Measurements from ENCODE around the gene NFU1.

The NFU1 gene

GRCh38 chr2:69384618-69385081, 52.6 kb downstream of the NFU1 start:
- Histone ChIP-seq H3K27me3 (ENCODE audit: control insufficient read depth in 2 of 2, insufficient read depth in 2 of 2, low read length in 2 of 2) (no peaks in the 10 kb centered on the region), H3K4me1 (ENCODE audit: control insufficient read depth in 2 of 2, insufficient read depth in 2 of 2, low read length in 2 of 2) (peaks cover 22 to 31% of the 10 kb centered on the region in 2 donors), H3K4me3 (ENCODE audit: low read length in 2 of 2) (peak overlapping the region in 1 of 2 donors; percentile 10), H3K27ac (ENCODE audit: low read depth in 2 of 2, low read length in 2 of 2) (peak overlapping the region; percentile 14 to 96), H3K36me3 (ENCODE audit: control insufficient read depth in 2 of 2, insufficient read depth in 2 of 2, low read length in 2 of 2) (no peaks in the 10 kb centered on the region), H3K9me3 (ENCODE audit: control insufficient read depth in 2 of 2, low read length in 2 of 2) (no peaks in the 10 kb centered on the region), H3K9ac (ENCODE audit: low read depth in 1 of 2, low read length in 2 of 2) (no peak overlapping the region)

- Histone ChIP-seq H3K36me3 (ENCODE audit: control insufficient read depth in 2 of 2, insufficient read depth in 2 of 2, low read length in 2 of 2) (no peaks in the 10 kb centered on the region), H3K4me3 (ENCODE audit: low read length in 2 of 2) (no peak overlapping the region), H3K9ac (ENCODE audit: low read depth in 1 of 2, low read length in 2 of 2) (no peak overlapping the region), H3K27ac (ENCODE audit: low read depth in 2 of 2, low read length in 2 of 2) (peak overlapping the region; percentile 70 to 78), H3K9me3 (ENCODE audit: control insufficient read depth in 2 of 2, low read length in 2 of 2) (no peaks in the 10 kb centered on the region), H3K27me3 (ENCODE audit: control insufficient read depth in 2 of 2, insufficient read depth in 2 of 2, low read length in 2 of 2) (no peaks in the 10 kb centered on the region), H3K4me1 (ENCODE audit: control insufficient read depth in 2 of 2, insufficient read depth in 2 of 2, low read length in 2 of 2) (peaks cover 22 to 31% of the 10 kb centered on the region in 2 donors)
These were observed 53.9 kb downstream of the NFU1 start for GRCh38 chr2:69383176-69383812.

- peak overlapping the region; percentile 70 to 78 for H3K27ac ChIP-seq (ENCODE audit: low read depth in 2 of 2, low read length in 2 of 2)
- no peaks in the 10 kb centered on the region for H3K27me3 ChIP-seq (ENCODE audit: control insufficient read depth in 2 of 2, insufficient read depth in 2 of 2, low read length in 2 of 2)
- H3K4me1 ChIP-seq (ENCODE audit: control insufficient read depth in 2 of 2, insufficient read depth in 2 of 2, low read length in 2 of 2): peaks cover 18 to 27% of the 10 kb centered on the region in 2 donors
- peak overlapping the region in 1 of 2 donors; percentile 24 for H3K9ac ChIP-seq (ENCODE audit: low read depth in 1 of 2, low read length in 2 of 2)
- H3K9me3 ChIP-seq (ENCODE audit: control insufficient read depth in 2 of 2, low read length in 2 of 2): no peaks in the 10 kb centered on the region
- no peaks in the 10 kb centered on the region for H3K36me3 ChIP-seq (ENCODE audit: control insufficient read depth in 2 of 2, insufficient read depth in 2 of 2, low read length in 2 of 2)
- peak overlapping the region in 1 of 2 donors; percentile 31 for H3K4me3 ChIP-seq (ENCODE audit: low read length in 2 of 2)
These were observed 54.7 kb downstream of the NFU1 start for GRCh38 chr2:69382547-69382946.

DNA sequence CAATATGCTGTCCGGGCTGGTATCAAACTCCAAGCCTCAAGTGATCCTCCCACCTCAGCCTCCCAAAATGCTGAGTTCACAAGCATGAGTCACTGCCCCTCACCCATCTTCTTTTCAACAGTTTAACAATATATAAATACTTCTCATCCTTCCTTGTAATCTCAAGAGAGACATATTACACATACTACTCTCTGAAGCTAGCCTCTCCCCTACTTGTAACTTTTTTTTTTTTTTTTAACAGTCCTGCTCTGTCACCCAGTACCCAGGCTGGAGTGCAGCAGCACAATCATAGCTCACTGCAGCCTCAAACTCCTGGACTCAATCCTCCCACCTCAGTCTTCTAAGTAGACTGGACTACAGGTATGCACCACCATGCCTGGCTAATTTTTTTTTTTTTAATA, 55.9 kb downstream of the NFU1 start:
- peak overlapping the region in 1 of 2 donors; percentile 78 for H3K27ac ChIP-seq (ENCODE audit: low read depth in 2 of 2, low read length in 2 of 2)
- H3K9ac ChIP-seq (ENCODE audit: low read depth in 1 of 2, low read length in 2 of 2): no peak overlapping the region
- H3K4me1 ChIP-seq (ENCODE audit: control insufficient read depth in 2 of 2, insufficient read depth in 2 of 2, low read length in 2 of 2): peaks cover 16 to 25% of the 10 kb centered on the region in 2 donors
- no peak overlapping the region for H3K4me3 ChIP-seq (ENCODE audit: low read length in 2 of 2)
- H3K27me3 ChIP-seq (ENCODE audit: control insufficient read depth in 2 of 2, insufficient read depth in 2 of 2, low read length in 2 of 2): no peaks in the 10 kb centered on the region
- H3K36me3 ChIP-seq (ENCODE audit: control insufficient read depth in 2 of 2, insufficient read depth in 2 of 2, low read length in 2 of 2): no peaks in the 10 kb centered on the region
- H3K9me3 ChIP-seq (ENCODE audit: control insufficient read depth in 2 of 2, low read length in 2 of 2): no peaks in the 10 kb centered on the region

- no peaks in the 10 kb centered on the region for H3K36me3 ChIP-seq (ENCODE audit: control insufficient read depth in 2 of 2, insufficient read depth in 2 of 2, low read length in 2 of 2)
- H3K4me3 ChIP-seq (ENCODE audit: low read length in 2 of 2): no peak overlapping the region
- no peaks in the 10 kb centered on the region for H3K9me3 ChIP-seq (ENCODE audit: control insufficient read depth in 2 of 2, low read length in 2 of 2)
- H3K27me3 ChIP-seq (ENCODE audit: control insufficient read depth in 2 of 2, insufficient read depth in 2 of 2, low read length in 2 of 2): no peaks in the 10 kb centered on the region
- no peak overlapping the region for H3K9ac ChIP-seq (ENCODE audit: low read depth in 1 of 2, low read length in 2 of 2)
- no peak overlapping the region for H3K27ac ChIP-seq (ENCODE audit: low read depth in 2 of 2, low read length in 2 of 2)
- H3K4me1 ChIP-seq (ENCODE audit: control insufficient read depth in 2 of 2, insufficient read depth in 2 of 2, low read length in 2 of 2): peaks cover 16 to 28% of the 10 kb centered on the region in 2 donors
These were observed 56.9 kb downstream of the NFU1 start for GRCh38 chr2:69380072-69380917.

GRCh38 chr2:69376403-69376802, 60.8 kb downstream of the NFU1 start:
- Histone ChIP-seq H3K4me1 (ENCODE audit: control insufficient read depth in 2 of 2, insufficient read depth in 2 of 2, low read length in 2 of 2) (peaks cover 0 to 3% of the 10 kb centered on the region in 2 donors), H3K4me3 (ENCODE audit: low read length in 2 of 2) (no peak overlapping the region), H3K27ac (ENCODE audit: low read depth in 2 of 2, low read length in 2 of 2) (no peak overlapping the region), H3K27me3 (ENCODE audit: control insufficient read depth in 2 of 2, insufficient read depth in 2 of 2, low read length in 2 of 2) (no peaks in the 10 kb centered on the region), H3K36me3 (ENCODE audit: control insufficient read depth in 2 of 2, insufficient read depth in 2 of 2, low read length in 2 of 2) (peaks cover 11 to 17% of the 10 kb centered on the region in 2 donors), H3K9me3 (ENCODE audit: control insufficient read depth in 2 of 2, low read length in 2 of 2) (no peaks in the 10 kb centered on the region), H3K9ac (ENCODE audit: low read depth in 1 of 2, low read length in 2 of 2) (no peak overlapping the region)

- no peak overlapping the region for H3K27ac ChIP-seq (ENCODE audit: low read depth in 2 of 2, low read length in 2 of 2)
- peaks cover 16 to 22% of the 10 kb centered on the region in 2 donors for H3K36me3 ChIP-seq (ENCODE audit: control insufficient read depth in 2 of 2, insufficient read depth in 2 of 2, low read length in 2 of 2)
- H3K4me1 ChIP-seq (ENCODE audit: control insufficient read depth in 2 of 2, insufficient read depth in 2 of 2, low read length in 2 of 2): peaks cover 0 to 3% of the 10 kb centered on the region in 2 donors
- H3K9ac ChIP-seq (ENCODE audit: low read depth in 1 of 2, low read length in 2 of 2): no peak overlapping the region
- no peaks in the 10 kb centered on the region for H3K9me3 ChIP-seq (ENCODE audit: control insufficient read depth in 2 of 2, low read length in 2 of 2)
- H3K27me3 ChIP-seq (ENCODE audit: control insufficient read depth in 2 of 2, insufficient read depth in 2 of 2, low read length in 2 of 2): no peaks in the 10 kb centered on the region
- H3K4me3 ChIP-seq (ENCODE audit: low read length in 2 of 2): no peak overlapping the region
These were observed 61.5 kb downstream of the NFU1 start for GRCh38 chr2:69375494-69376353.

DNA sequence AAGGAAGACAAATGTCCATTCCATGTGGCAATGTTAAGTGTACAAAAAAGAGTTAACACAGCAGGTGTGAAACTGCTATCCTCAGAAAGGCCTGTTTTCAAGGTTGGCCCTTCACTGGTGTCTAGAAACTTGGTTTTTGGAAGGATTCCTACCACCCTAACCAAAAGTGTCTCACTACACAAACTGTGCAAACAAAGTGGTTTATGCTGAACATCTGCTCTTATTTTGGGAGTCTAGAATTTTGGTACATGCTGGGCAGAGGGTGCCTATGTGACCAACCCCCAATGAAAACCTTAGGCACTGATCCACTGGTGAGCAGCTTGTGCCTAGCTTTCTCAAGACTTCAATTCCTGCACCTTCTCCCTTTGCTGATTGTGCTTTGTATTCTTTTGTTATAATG, 64.5 kb downstream of the NFU1 start:
- Histone ChIP-seq H3K27ac (ENCODE audit: low read depth in 2 of 2, low read length in 2 of 2) (no peak overlapping the region), H3K4me3 (ENCODE audit: low read length in 2 of 2) (no peak overlapping the region), H3K9me3 (ENCODE audit: control insufficient read depth in 2 of 2, low read length in 2 of 2) (no peaks in the 10 kb centered on the region), H3K9ac (ENCODE audit: low read depth in 1 of 2, low read length in 2 of 2) (no peak overlapping the region), H3K36me3 (ENCODE audit: control insufficient read depth in 2 of 2, insufficient read depth in 2 of 2, low read length in 2 of 2) (peaks cover 44 to 46% of the 10 kb centered on the region in 2 donors), H3K27me3 (ENCODE audit: control insufficient read depth in 2 of 2, insufficient read depth in 2 of 2, low read length in 2 of 2) (no peaks in the 10 kb centered on the region), H3K4me1 (ENCODE audit: control insufficient read depth in 2 of 2, insufficient read depth in 2 of 2, low read length in 2 of 2) (peaks cover 0 to 3% of the 10 kb centered on the region in 2 donors)

- H3K4me1 ChIP-seq (ENCODE audit: control insufficient read depth in 2 of 2, insufficient read depth in 2 of 2, low read length in 2 of 2): no peaks in the 10 kb centered on the region
- no peak overlapping the region for H3K4me3 ChIP-seq (ENCODE audit: low read length in 2 of 2)
- H3K27ac ChIP-seq (ENCODE audit: low read depth in 2 of 2, low read length in 2 of 2): no peak overlapping the region
- peaks cover 57 to 61% of the 10 kb centered on the region in 2 donors for H3K36me3 ChIP-seq (ENCODE audit: control insufficient read depth in 2 of 2, insufficient read depth in 2 of 2, low read length in 2 of 2)
- no peaks in the 10 kb centered on the region for H3K27me3 ChIP-seq (ENCODE audit: control insufficient read depth in 2 of 2, insufficient read depth in 2 of 2, low read length in 2 of 2)
- no peak overlapping the region for H3K9ac ChIP-seq (ENCODE audit: low read depth in 1 of 2, low read length in 2 of 2)
- H3K9me3 ChIP-seq (ENCODE audit: control insufficient read depth in 2 of 2, low read length in 2 of 2): no peaks in the 10 kb centered on the region
These were observed 67.4 kb downstream of the NFU1 start for GRCh38 chr2:69369802-69370201.

Measured in mucosa of rectum (tissue), 2 donors.